DOHH2 (cell line): Measurements from ENCODE around the gene PDHB.

ENCODE experiments used
- CTCF ChIP-seq: fragments of 200-600 bp; sonication (generic); IDR thresholded peaks from one replicate; pipeline ENCODE4 v1.5.1; 2014; ENCODE audit warnings: antibody characterized with exemption, mild to moderate bottlenecking, low read depth, low read length; ENCODE audit not compliant: poor library complexity, severe bottlenecking
- EZH2phosphoT487 ChIP-seq: fragments of 200-600 bp; sonication (generic); IDR thresholded peaks from 2 replicates; pipeline ENCODE4 v1.6.1; 2017; ENCODE audit warnings: borderline replicate concordance, mild to moderate bottlenecking, antibody characterized with exemption, low read length, moderate library complexity, mixed read lengths

- TF ChIP-seq CTCF (no peak), EZH2phosphoT487 (no peak)
These were observed 34.8 kb downstream of the PDHB start for GRCh38 chr3:58398669-58399333.
